H1 (cell line): Measurements from ENCODE around the gene LSM3. TPM values are rescaled to one million over a fixed set of nuclear protein-coding genes. Genes with fewer than 3 reads are reported as not detected.

Source experiments
- CTCF ChIA-PET: fragments of 300-600 bp; sonication (Branson Sonifier 250); formaldehyde crosslinking; loops from one replicate; lab custom pipeline; 2021; ENCODE audit not compliant: partially characterized antibody; lab: Charles Lee
- POLR2A ChIA-PET: fragments of 300-600 bp; sonication (Branson Sonifier 250); formaldehyde crosslinking; loops from one replicate; lab custom pipeline; 2021; ENCODE audit warnings: inconsistent platforms; ENCODE audit not compliant: partially characterized antibody; lab: Charles Lee
- DNase-seq, 2 experiments: peaks; one replicate each; pipeline versions ENCODE4 v3.0.0 to v3.0.0-alpha.2; 2010 to 2022; ENCODE audit warnings: low spot score in 2 of 2, low read depth in 1 of 2, mixed read lengths in 1 of 2
- FAIRE-seq: peaks from 2 replicates; lab custom pipeline; 2011; peaks lifted over from hg19 to GRCh38; lab: Jason Lieb, UNC
- H2AFZ ChIP-seq: 2 replicates; pipeline ENCODE4 v1.8.1; 2012; ENCODE audit warnings: low read length, inconsistent platforms
- H2AK5ac ChIP-seq: 2 replicates; pipeline ENCODE4 v1.6.1; 2013; ENCODE audit warnings: low read depth, low read length
- H2BK120ac ChIP-seq: replicated peaks from 2 replicates; pipeline ENCODE3; 2013; ENCODE audit warnings: low read depth, low read length, inconsistent platforms
- H2BK12ac ChIP-seq: 2 replicates; pipeline ENCODE4 v1.6.1; 2013; ENCODE audit warnings: low read depth, low read length
- H2BK15ac ChIP-seq: 2 replicates; pipeline ENCODE4 v1.6.1; 2013; ENCODE audit warnings: low read length
- H2BK20ac ChIP-seq: 2 replicates; pipeline ENCODE4 v1.6.1; 2013; ENCODE audit warnings: low read length
- H2BK5ac ChIP-seq: 2 replicates; pipeline ENCODE4 v1.6.1; 2013; ENCODE audit warnings: low read depth, low read length
- H3K14ac ChIP-seq: 2 replicates; pipeline ENCODE4 v1.6.1; 2013; ENCODE audit warnings: inconsistent platforms; ENCODE audit not compliant: insufficient read length
- H3K18ac ChIP-seq: 2 replicates; pipeline ENCODE4 v1.6.1; 2013; ENCODE audit warnings: low read length; ENCODE audit errors: extremely low read depth
- H3K23ac ChIP-seq: 2 replicates; pipeline ENCODE4 v1.6.1; 2013; ENCODE audit warnings: inconsistent platforms; ENCODE audit not compliant: insufficient read length
- H3K23me2 ChIP-seq: 2 replicates; pipeline ENCODE4 v1.6.1; 2013; ENCODE audit warnings: low read depth, low read length
- H3K27ac ChIP-seq: 2 replicates; pipeline ENCODE4 v1.6.1; 2011; ENCODE audit warnings: low read depth, low read length, inconsistent platforms
- H3K27me3 ChIP-seq, 4 experiments: replicated peaks in 1 of 4; 1 replicate in 1 of 4; 2 replicates in 3 of 4; pipeline versions ENCODE4 v1.6.1 to v1.8.1; 2011 to 2013; ENCODE audit warnings: low read length in 3 of 4, mild to moderate bottlenecking in 3 of 4, inconsistent platforms in 2 of 4, mixed read lengths in 2 of 4, moderate library complexity in 1 of 4; ENCODE audit not compliant: control insufficient read depth in 3 of 4, insufficient read depth in 3 of 4; ENCODE audit errors: extremely low read depth in 1 of 4
- H3K36me3 ChIP-seq, 4 experiments: 2 replicates each; pipeline versions ENCODE4 v1.6.1 to v1.8.1; 2011 to 2013; ENCODE audit warnings: mild to moderate bottlenecking in 4 of 4, low read length in 3 of 4, moderate library complexity in 2 of 4, control low read depth in 1 of 4, inconsistent platforms in 1 of 4; ENCODE audit not compliant: insufficient read depth in 4 of 4, control insufficient read depth in 2 of 4
- H3K4ac ChIP-seq: replicated peaks from 2 replicates; pipeline ENCODE3; 2013; ENCODE audit warnings: low read length, low read depth, mixed read lengths, inconsistent platforms; ENCODE audit not compliant: insufficient read length
- H3K4me1 ChIP-seq, 4 experiments: replicated peaks in 1 of 4; 1 replicate in 1 of 4; 2 replicates in 3 of 4; pipeline versions ENCODE4 v1.6.1 to v1.8.1; 2011 to 2013; ENCODE audit warnings: low read length in 3 of 4, inconsistent platforms in 2 of 4, mixed read lengths in 1 of 4; ENCODE audit not compliant: insufficient read depth in 4 of 4, control insufficient read depth in 3 of 4
- H3K4me2 ChIP-seq, 2 experiments: 2 replicates each; pipeline versions ENCODE4 v1.6.1 to v1.8.1; 2011 to 2013; ENCODE audit warnings: low read depth in 2 of 2, low read length in 2 of 2, control low read depth in 1 of 2, inconsistent platforms in 1 of 2, mild to moderate bottlenecking in 1 of 2; ENCODE audit not compliant: insufficient read depth in 1 of 2
- H3K4me3 ChIP-seq, 4 experiments: fragments of 200-600, 300-600 bp in 1 of 4; sonication (generic), shearing (Covaris generic), sonication (Bioruptor Twin) in 1 of 4; 2 replicates each; pipeline versions ENCODE4 v1.5.1 to v1.8.1; 2011 to 2016; ENCODE audit warnings: low read length in 4 of 4, low read depth in 3 of 4, control low read depth in 2 of 4, inconsistent platforms in 2 of 4, mild to moderate bottlenecking in 2 of 4, mixed read lengths in 1 of 4, moderate library complexity in 1 of 4; ENCODE audit not compliant: insufficient read depth in 2 of 4; ENCODE audit errors: extremely low read depth in 1 of 4
- H3K56ac ChIP-seq: replicated peaks from 2 replicates; pipeline ENCODE3; 2013; ENCODE audit warnings: low read depth, mild to moderate bottlenecking, mixed read lengths, low read length, inconsistent platforms; ENCODE audit not compliant: insufficient read length
- H3K79me1 ChIP-seq: 2 replicates; pipeline ENCODE4 v1.6.1; 2013; ENCODE audit warnings: low read depth, low read length, control low read depth
- H3K79me2 ChIP-seq, 2 experiments: 2 replicates each; pipeline versions ENCODE4 v1.6.1 to v1.8.1; 2012 to 2013; ENCODE audit warnings: low read length in 2 of 2, mild to moderate bottlenecking in 2 of 2, inconsistent platforms in 1 of 2; ENCODE audit not compliant: insufficient read depth in 2 of 2, control insufficient read depth in 1 of 2
- H3K9ac ChIP-seq, 4 experiments: replicated peaks in 1 of 4; 1 replicate in 1 of 4; 2 replicates in 3 of 4; pipeline versions ENCODE4 v1.6.1 to v1.8.1; 2011 to 2013; ENCODE audit warnings: low read depth in 3 of 4, low read length in 3 of 4, control low read depth in 2 of 4, mild to moderate bottlenecking in 2 of 4, moderate library complexity in 2 of 4, inconsistent platforms in 1 of 4; ENCODE audit errors: extremely low read depth in 1 of 4
- H3K9me3 ChIP-seq, 2 experiments: 2 replicates each; pipeline versions ENCODE4 v1.6.1 to v1.8.1; 2012 to 2013; ENCODE audit warnings: mild to moderate bottlenecking in 2 of 2, moderate library complexity in 2 of 2, control low read depth in 1 of 2, inconsistent platforms in 1 of 2, low read depth in 1 of 2, low read length in 1 of 2, mixed read lengths in 1 of 2; ENCODE audit not compliant: insufficient read depth in 2 of 2
- H4K20me1 ChIP-seq, 2 experiments: replicated peaks in 1 of 2; 2 replicates each; pipeline versions ENCODE3 to v1.8.1; 2011 to 2013; ENCODE audit warnings: inconsistent platforms in 2 of 2, low read length in 2 of 2, mild to moderate bottlenecking in 1 of 2; ENCODE audit not compliant: insufficient read depth in 2 of 2, control insufficient read depth in 1 of 2
- H4K5ac ChIP-seq: 2 replicates; pipeline ENCODE4 v1.6.1; 2013; ENCODE audit warnings: low read length, low read depth, mixed read lengths, inconsistent platforms; ENCODE audit not compliant: insufficient read length
- H4K8ac ChIP-seq: 2 replicates; pipeline ENCODE4 v1.8.0; 2013; ENCODE audit warnings: mild to moderate bottlenecking, moderate library complexity, low read length, inconsistent platforms; ENCODE audit not compliant: insufficient read depth; ENCODE audit errors: extremely low read depth
- H4K91ac ChIP-seq: replicated peaks from 2 replicates; pipeline ENCODE3; 2013; ENCODE audit warnings: low read length, mixed read lengths, inconsistent platforms; ENCODE audit not compliant: insufficient read length
- MAFK ChIP-seq: IDR thresholded peaks from 2 replicates; pipeline ENCODE4 v1.6.1; 2012; ENCODE audit warnings: low read depth, mild to moderate bottlenecking, improper control_type of control experiment, low read length
- NRF1 ChIP-seq: IDR thresholded peaks from 2 replicates; pipeline ENCODE4 v1.6.1; 2011; ENCODE audit warnings: mild to moderate bottlenecking, low read depth, low read length, improper control_type of control experiment
- SP4 ChIP-seq: IDR thresholded peaks from 2 replicates; pipeline ENCODE4 v1.6.1; 2012; ENCODE audit warnings: low read length, inconsistent platforms
- SRF ChIP-seq: IDR thresholded peaks from 2 replicates; pipeline ENCODE4 v1.6.1; 2011; ENCODE audit warnings: mild to moderate bottlenecking, low read depth, low read length, moderate library complexity
- SUZ12 ChIP-seq: fragments of 200-600 bp; sonication (generic); IDR thresholded peaks from 2 replicates; pipeline ENCODE4 v1.6.1; 2012; ENCODE audit warnings: mild to moderate bottlenecking, inconsistent platforms, low read length, moderate library complexity, mixed read lengths
- ZNF274 ChIP-seq: IDR thresholded peaks from 2 replicates; pipeline ENCODE4 v1.7.0; 2012; ENCODE audit warnings: low read length, borderline replicate concordance; ENCODE audit errors: extremely low read depth
- WGBS, 2 experiments: shearing (Covaris generic) in 1 of 2; methylation state at CpG; one replicate each; pipeline versions ENCODE4 v1.1.6 to v1.1.7; 2013 to 2015; ENCODE audit warnings: low lambda C conversion rate in 2 of 2, mixed read lengths in 2 of 2, inconsistent platforms in 1 of 2, low coverage in 1 of 2, missing lambda C conversion rate in 1 of 2; ENCODE audit not compliant: insufficient replicate concordance in 2 of 2, insufficient coverage in 1 of 2, insufficient read length in 1 of 2; ENCODE audit errors: extremely low coverage in 1 of 2, missing lambda C conversion rate in 1 of 2; 5-methylcytosine and 5-hydroxymethylcytosine counted together
- polyA plus RNA-seq, 7 experiments: library from polyadenylated mRNA; depleted of rRNA in 3 of 7; stranded (reverse) in 5 of 7; unstranded in 2 of 7; fragments of >200 nt in 5 of 7; fragments of 200-250 nt in 2 of 7; gene quantifications; 1 replicate in 5 of 7; 2 replicates in 1 of 7; 4 replicates in 1 of 7; pipeline versions ENCODE4 v1.2.1 to v1.2.3, GENCODE V29; 2011 to 2013; ENCODE audit warnings: missing spikeins in 2 of 7, mixed read lengths in 2 of 7
- total RNA-seq: library from RNA; stranded (reverse); fragmentation: NEBNext Ultra II Directional; extraction: Animal tissue kit (Norgen Biotek cat#: 25700); gene quantifications from 2 replicates; pipeline ENCODE4 v1.2.1, GENCODE V29; 2021

The LSM3 gene
- total and polyA plus RNA-seq, 2 of the 8 experiments (the other 6 are each of a cell fraction or from before 2014, with no cell fraction given) = 7.1 to 25.4 TPM

- no peak overlapping the region for H2AFZ ChIP-seq
- peaks cover 0 to 1% of the 10 kb centered on the region in 2 experiments for H4K20me1 ChIP-seq
- no peak overlapping the region for H2BK20ac ChIP-seq
- H3K9me3 ChIP-seq = no peaks in the 10 kb centered on the region
- 85% methylated on average over 5 of the region's 5 CpGs; no CpG with 5 or more reads in 1 of the 2 experiments for WGBS, 2 experiments
- no peak overlapping the region for H4K8ac ChIP-seq
- H2AK5ac ChIP-seq = no peak overlapping the region
- H3K4me3 ChIP-seq = no peak overlapping the region
- no peak overlapping the region for H4K91ac ChIP-seq
- no peak overlapping the region for H2BK12ac ChIP-seq
- FAIRE-seq (no peak), DNase-seq (no peak)
- H3K27me3 ChIP-seq = no peaks in the 10 kb centered on the region
- POLR2A ChIA-PET = no interaction called here
- no peak overlapping the region for H3K27ac ChIP-seq
- H3K23me2 ChIP-seq = no peaks in the 10 kb centered on the region
- H3K79me2 ChIP-seq = peaks cover 0 to 26% of the 10 kb centered on the region in 2 experiments; a peak in 3 of 4 replicates
- H2BK120ac ChIP-seq = no peak overlapping the region
- TF ChIP-seq MAFK = no peak
- TF ChIP-seq SUZ12 = no peak
- no peak for TF ChIP-seq SRF
- no peak for TF ChIP-seq ZNF274
- TF ChIP-seq NRF1 = no peak
- no peak for TF ChIP-seq SP4
- H4K5ac ChIP-seq = no peak overlapping the region
- H3K4me2 ChIP-seq = no peak overlapping the region
- no peak overlapping the region for H2BK15ac ChIP-seq
- H2BK5ac ChIP-seq = no peak overlapping the region
- H3K36me3 ChIP-seq = peaks cover 14 to 44% (median 39%) of the 10 kb centered on the region in 4 experiments; a peak in 7 of 8 replicates
- no peak overlapping the region for H3K23ac ChIP-seq
- H3K79me1 ChIP-seq = peaks cover 2% of the 10 kb centered on the region; the same call in 1 of the 2 replicates
- CTCF ChIA-PET = interaction anchor here (1.2 to 1.4 kb wide), 2 partner anchors 13 to 31 kb away, joined by 4 to 5 read pairs; no protein-coding TSS in a partner anchor
- H3K9ac ChIP-seq = no peak overlapping the region
- peaks cover 0 to 2% (median 0%) of the 10 kb centered on the region in 4 experiments; a peak in 1 of 7 replicates for H3K4me1 ChIP-seq
- no peak overlapping the region for H3K56ac ChIP-seq
- no peak overlapping the region for H3K4ac ChIP-seq
- no peak overlapping the region for H3K18ac ChIP-seq
- H3K14ac ChIP-seq = no peak overlapping the region
Measured at GRCh38 chr3:14172496-14172895, 6.1 kb upstream of the LSM3 start.
